Stimulated activated CD4-positive, alpha-beta T cell treated with anti-CD3 and anti-CD28 coated beads, Interleukin-15, amount 100 ng/mL, for 1 hour (primary cell): Measurements from ENCODE around the gene RNF151.

Experiments used
- DNase-seq, 2 donors: peaks; one replicate each; pipeline ENCODE4 v3.0.0-alpha.2; 2020; ENCODE audit warnings: low read depth in 1 of 2, low spot score in 1 of 2

Gene RNF151

DNA sequence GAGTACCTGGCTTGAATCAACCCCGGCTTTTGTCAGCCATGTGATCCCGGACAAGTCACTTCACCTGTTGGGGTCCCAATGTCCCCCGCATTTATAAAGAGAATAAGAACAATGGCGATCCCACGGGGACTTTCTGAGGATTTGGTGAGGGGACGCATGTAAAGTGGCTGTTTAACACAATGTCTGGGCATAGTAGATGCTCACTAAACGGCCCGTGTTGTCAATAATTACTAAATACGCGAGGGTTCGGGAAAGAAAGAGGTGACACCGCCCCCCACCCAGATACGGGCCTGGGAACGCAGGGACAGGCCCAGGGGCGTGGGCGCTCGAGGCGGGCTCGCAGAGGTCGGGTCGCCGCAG lies 24.9 kb downstream of the RNF151 start:
- no peak for DNase-seq

DNA sequence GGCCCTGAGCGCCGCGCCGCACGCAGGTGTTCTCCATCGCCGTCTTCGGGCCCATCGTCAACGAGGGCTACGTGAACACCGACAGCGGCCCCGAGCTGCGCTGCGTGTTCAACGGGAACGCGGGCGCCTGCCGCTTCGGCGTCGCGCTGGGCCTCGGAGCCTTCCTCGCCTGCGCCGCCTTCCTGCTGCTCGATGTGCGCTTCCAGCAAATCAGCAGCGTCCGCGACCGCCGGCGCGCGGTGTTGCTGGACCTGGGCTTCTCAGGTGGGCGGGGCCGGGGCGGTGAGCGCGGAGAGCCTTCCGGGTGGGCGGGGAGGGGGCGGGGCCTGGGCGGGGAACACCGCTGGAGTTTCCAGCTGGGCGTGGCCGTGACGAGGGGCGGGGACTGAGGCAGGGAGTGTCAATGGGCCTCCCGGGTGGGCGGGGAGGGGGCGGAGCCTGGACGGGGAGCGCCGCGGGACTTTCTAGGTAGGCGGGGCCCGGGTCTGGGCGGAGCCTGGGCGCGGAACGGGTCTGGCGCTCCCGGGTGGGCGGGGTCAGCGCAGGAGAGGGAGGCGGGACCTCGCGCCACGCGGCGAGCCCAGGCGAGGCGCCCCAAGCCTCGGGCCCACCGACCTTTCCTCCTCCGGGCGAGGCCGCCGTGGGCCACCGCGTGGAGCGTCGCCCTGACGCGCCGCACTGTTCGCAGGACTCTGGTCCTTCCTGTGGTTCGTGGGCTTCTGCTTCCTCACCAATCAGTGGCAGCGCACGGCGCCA lies 25.5 kb downstream of the RNF151 start:
- DNase-seq: peak; percentile 97 to 99

DNA sequence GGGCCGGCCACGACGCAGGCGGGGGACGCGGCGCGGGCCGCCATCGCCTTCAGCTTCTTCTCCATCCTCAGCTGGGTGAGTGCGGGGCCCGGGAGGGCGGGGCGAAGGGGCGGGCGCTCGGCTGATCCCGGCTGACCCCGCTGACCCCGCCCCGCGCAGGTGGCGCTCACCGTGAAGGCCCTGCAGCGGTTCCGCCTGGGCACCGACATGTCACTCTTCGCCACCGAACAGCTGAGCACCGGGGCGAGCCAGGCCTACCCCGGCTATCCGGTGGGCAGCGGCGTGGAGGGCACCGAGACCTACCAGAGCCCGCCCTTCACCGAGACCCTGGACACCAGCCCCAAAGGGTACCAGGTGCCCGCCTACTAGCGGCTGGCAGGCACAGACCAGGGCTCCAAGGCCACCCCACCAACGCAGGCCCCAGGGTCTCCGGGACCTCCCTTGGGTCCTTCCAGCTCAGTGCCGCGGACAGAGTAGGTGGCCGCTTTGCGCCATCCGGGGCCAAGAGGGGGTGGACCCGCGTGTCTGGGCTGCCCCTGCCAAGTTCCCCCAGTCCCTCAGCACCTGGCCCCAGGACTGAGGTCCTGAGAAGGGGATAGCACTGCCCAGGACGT lies 26.2 kb downstream of the RNF151 start:
- DNase-seq: no peak

DNA sequence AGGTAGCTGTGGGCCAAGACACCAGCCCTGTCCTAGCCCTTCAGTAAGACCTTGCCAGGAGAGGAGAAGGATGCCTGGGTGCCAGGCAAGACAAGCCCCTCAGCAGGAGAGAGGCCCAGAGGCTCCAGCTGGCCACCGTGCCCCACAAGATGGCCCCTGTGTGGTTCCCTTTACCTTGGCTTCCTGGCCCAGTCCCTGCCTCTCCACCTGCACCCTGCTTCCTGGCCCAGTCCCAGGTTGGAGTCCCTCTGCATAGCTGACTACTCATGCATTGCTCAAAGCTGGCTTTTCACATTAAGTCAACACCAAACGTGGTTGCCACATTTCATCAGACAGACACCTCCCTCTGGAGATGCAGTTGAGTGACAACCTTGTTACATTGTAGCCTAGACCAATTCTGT lies 27.1 kb downstream of the RNF151 start:
- DNase-seq: no peak

DNA sequence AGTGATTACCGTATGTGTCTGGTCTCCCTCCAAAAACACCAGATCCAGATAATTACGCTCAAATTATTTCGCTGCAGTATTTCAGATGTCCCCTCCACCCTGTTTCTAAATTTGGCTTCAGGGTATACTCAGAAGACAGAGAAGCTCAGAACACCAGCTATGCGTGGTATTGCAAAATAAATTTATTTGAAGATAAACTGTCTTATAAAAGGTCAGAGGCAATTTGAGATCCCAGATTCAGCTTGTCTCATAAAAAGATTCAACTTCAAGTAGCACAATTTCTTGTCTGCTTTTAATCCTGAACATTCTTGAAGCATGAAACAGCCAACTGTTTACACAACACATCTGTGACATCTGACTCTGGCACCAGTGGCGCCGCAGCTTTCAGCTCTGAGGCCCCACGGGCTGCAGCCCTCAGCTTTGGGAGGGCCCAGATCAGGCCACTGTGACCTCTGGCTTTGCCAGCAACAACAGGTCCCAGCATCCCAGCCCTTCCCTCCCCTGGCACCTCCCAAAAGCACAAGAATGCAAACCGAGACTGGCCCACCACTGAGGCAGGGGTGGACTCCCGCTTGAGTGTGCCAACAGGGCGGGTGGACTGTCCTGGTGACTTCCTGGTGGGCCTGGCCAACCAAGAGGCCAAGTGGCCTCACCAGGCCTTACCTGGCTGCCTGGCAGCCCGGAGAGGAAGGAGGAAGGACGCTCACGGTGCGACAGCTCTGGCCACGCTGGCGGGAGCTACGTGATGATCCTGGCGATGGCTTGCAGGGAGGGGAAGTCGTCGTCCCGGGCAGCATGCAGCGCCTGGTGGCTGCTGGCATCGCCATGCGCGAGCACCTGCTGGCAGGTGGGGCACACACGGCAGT lies 31.1 kb downstream of the RNF151 start:
- DNase-seq: no peak

DNA sequence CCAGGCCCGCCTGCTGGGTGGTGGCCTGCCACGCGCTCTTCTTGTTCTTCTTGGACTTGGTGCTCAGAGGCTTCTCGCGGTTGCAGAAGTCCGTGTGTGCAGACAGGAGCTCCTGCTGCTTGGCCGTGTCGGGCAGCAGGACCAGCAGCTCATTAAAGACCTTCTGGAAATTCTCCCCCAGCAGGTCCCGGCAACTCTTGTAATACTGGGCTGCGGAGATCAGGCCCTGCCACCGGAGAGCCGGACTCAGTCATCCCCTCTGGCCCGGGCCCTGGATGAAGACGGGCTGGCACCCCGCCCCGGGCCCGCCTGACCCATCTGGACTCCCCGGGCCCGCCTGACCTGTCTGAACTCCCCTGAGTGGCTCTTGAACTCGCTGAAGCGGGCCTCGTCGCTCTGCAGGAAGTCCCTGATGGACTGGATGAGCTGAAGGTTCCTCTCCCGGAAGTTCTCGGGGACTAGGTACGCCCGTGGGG lies 31.7 kb downstream of the RNF151 start:
- DNase-seq: no peak

DNA sequence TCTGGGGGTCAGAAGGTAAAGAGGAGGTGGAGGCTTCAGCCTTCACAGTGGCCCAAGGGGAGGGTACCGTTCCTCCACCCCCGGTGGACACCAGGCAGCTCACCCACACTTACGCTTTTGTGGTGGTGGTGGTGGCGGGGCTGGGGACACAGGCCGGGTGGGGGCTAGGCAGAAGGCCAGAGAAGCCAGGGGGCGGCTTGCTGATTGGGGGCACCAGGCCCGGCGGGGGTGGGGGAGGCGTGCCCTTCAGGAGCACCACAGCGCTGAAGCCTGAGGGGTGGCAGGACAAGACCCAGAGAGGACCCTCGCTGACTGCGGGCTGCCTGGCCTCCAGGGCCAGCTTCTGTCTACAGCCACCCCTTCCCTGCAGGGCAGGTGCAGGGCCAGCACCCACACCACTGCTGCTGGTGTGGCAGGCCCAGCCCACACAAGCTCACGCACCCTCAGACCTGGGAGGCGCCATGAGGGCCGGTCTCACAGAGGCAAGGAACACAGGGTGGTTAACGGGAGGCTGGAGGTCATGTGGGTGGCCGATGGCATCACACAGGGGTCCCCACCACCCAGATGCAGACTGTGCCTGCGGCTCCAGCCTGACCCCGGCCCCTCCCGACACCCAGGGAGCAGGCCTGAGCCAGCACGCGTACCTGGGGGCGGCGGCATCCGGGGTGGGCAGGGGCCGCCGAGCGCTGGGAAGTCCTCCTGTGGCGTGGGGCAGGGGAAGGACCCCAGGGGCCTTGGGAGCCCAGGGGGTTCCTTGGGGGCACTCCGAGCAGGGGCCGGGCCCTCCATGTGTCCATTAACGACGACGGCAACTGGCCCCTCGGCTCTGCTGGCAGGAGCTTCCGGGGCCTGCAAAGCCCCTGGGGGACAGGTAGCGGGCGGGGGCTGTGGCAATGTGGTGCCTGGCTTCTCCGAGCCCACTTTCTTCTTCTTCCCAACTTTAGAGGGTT lies 32.5 kb downstream of the RNF151 start:
- DNase-seq: no peak

DNA sequence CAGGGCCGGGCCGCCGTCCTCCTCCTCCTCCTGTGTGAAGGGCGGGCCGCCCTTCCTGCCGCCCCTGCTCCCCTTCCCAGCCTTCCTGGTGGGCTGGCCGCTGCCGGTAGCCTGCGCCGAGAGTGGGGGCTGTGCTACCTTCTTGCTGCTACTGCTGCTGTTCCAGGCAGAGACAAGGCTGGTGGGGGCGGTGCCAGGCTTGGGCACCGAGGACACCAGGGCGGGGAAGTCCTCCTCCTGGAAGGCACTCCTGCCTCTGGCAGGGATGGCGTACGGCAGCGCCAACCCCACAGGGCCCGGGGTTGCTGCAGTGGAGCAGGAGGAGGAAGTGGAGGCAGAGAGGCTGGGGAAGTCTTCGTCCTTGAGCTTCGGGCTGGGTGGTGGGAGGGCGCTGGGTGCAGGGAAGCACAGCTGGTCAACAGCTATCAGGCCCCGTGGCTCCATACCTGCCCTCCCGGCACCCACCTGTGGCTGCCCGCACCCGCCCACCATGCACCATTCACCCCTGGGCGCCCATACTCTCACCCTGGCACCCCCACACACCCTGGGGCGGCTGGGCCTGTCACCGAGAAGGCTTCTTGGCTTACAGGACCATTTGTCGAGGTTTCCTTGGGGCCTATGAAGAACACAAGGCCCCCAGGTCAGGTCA lies 33.3 kb downstream of the RNF151 start:
- no peak for DNase-seq

DNA sequence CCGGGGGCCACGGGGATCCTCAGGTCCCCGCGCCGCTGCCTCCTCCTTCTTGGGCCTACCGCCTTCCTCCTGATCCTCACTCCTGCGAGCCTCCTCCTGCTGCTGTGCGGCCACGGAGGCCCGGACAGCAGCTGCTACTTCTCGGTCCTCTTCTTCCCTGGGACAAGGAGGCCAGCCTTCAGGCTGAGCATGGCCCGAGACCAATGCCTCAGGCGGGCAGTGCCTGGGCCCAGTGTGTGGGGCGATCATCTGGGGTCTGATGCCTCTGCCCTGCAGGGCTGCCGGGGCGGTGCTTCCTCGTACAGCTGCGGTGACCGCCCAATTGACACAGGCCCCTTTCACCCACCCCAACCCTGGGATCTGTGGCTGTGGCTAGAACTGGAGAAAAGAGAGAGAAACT lies 34.4 kb downstream of the RNF151 start:
- no peak for DNase-seq

DNA sequence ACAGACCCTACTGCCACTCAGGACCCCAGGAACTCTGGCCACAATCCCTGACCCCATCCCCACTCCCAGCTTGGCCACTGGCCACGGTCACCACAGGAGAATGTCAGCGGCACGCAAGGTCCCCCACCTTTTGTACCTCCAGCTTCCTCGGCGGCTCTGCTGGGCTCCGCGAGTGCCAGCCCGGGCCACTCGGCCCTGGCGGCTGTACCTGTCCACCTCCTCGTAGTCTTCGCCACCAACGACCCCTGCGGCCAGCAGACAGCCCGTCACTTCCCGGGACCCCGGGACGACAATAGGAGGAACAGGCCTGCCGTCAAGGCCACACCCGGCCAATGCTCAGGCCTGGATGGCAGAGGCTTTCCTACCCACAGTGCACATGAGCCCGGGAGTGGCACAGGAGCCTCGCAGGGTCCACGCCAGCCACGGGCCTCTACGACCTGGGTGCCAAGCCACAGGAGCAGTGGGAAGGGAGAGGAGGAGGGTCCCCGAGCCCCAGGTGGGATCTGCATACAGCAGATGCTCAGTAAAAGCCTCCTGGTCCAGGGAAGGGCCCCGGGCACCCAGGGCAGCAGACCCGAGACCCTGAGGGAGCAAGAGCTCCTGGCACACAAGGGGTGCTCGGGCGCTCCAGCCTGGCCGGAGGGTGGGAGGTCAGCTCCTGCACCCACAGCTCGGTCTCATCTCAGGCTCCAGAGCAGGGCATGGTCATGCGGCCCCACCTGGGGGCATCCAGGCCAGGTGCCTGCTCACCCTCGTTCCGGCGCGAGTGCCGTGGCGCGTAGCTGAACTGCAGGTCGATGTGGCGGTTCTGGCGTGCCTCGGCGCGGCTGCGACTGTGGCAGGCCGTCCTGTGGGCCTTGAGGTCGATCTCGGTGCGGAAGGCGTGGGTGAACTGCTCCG lies 35.0 kb downstream of the RNF151 start:
- DNase-seq: no peak

DNA sequence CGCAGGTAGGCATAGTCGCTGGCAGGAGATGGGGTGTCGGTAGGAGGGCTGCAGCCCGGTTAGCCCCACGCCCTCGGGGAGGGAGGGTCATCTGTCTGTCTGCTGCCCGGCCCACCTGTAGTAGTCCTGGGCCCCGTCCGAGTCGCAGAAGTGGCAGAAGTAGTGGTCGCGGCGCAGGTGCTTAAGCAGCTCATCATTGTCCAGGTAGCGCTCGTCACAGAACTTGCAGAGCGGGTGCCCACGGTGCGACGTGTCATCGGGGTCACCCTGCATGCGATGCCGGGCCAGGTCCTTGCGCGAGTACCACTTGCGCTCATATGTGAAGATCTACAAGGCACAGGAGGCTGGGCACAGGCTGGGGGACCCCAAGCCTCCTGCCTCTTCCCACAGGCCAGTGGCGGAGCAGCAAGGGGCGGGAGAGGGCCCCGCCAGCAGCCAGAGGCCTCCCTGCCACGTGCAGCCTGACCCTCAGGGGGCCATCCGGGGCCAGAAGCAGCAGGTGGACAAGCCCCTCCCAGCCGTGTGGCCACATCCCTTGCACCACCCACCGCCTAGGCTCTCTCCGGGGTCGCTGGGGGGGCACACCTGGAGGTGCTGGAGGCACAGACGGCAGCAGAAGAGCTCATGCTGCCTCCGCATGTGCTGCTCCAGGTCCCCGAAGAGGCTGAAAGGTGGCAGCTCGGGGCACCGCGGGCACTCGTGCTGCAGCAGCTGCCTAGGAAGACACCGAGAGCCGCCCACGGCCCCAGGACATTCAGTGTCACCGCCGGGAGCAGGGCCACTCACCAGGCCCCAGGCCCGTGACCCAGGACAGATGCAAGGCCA lies 36.0 kb downstream of the RNF151 start:
- DNase-seq: no peak

DNA sequence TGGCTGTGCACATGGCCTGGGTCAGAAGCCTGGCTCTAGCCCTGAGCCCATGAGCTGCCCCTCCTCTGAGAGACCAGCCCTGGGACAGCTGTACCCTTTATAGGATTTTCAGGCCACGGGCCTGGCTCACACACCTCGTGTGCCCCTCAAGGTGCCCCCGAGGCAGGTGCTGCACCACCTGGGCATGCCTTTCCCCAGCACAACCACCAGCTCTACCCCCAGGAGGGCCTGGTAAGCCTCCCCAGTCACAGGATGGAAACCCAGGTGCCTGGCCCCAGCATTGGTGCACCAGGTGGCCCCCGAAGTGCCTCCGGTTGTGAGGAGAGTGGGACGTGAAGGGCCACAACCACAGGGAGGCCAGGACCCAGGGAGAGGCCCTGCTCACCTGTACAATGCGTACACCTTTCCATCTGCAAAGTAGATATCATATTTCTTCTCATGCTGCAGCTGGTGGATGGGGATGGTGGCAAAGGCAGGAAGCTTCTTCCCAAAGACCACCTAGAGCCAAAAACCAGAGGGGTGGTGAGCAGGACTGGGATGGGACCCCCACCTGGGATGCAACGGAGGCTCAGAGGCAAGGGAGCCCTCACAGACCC lies 36.7 kb downstream of the RNF151 start:
- DNase-seq: no peak

DNA sequence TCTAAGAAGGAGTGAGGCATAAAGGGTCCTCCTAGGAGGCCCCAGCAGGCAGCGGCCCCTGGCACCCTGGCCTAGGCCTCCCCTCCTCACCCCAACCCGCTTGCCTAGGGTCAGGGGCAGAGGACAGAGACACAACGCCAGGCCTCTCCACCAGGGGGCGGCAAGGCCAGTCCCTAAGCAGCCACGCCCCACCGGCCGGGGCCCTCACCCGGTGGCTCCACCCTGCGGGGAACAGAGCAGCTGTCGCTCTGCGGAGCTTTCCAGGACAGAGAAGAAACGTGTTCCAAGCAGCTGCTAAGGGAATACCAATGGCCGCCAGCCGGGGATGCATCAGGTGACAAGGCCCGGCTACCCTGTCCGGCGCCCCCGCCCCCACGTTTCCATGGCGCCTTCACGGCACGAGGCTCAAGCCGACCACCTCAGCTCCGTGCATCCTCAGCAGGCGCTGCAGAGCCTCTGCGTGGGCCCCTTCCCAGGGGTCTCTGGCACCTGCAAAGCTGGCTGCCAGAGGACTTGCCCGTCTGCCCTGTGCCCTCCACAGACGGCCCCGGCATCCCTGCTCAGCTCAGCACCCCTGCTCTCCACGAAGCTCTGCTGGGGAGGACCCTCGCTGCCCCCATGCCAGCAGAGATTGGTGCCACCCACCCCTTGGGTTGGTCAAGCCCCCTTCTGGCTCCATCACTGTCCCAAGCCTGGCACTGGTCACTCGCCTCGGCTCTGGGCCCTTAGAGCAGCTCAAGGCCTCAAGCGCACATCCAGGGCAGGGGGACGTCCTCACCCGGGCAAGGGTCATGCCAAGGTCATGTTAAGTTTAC lies 37.4 kb downstream of the RNF151 start:
- peak; percentile 72 to 81 for DNase-seq

DNA sequence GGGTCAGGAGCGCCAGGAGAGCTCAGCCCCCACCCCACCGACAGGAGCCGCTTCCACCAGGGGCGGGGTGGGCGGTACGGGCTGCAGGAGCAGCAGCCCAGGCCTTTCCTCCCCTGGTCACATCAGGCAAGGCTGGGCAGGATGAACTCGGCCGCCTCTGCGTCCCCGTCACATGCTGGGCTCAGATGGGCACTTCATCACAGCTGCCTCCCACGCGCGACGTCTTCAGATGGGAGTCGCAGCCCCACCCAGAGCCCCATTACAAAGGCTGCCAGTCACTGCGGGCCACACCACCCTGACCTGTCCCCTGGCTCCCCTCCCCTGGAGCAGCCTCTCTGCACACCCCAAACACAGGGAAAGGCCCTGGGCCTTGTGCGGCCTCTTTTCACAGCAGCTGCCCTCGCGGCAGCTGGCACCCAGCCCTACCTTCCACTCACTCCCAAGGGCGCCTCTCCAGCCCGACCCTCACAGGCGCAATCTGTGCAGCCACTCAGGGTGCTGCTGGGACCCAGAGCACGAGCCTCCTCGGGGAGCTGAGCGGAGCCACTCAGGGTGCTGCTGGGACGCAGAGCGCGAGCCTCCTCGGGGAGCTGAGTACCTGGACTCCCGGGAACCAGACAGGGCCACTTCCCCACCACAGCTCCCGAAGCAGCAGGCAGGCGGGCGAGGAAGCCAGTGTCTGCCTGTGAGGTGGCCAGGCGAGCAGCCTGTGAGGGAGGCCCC lies 38.3 kb downstream of the RNF151 start:
- no peak for DNase-seq

DNA sequence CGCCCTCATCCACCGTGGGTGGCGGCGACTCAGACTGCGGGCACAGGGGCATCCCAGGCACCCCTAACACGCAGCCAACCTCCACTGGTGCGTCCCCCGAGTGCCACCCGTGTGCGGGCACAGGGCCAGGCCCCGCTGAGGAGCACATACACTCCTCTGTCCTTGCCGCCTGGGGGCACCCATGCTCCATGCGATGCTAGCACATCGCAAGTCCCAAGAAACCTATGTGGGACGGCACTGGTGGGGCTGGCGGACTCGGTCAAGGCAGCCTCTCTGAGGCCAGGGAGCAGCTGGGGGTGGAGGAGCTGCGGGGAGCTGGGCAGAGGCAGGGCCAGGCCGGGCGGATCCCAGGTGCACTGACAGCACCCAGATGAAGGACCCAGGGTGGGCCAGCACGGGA lies 39.0 kb downstream of the RNF151 start:
- no peak for DNase-seq

DNA sequence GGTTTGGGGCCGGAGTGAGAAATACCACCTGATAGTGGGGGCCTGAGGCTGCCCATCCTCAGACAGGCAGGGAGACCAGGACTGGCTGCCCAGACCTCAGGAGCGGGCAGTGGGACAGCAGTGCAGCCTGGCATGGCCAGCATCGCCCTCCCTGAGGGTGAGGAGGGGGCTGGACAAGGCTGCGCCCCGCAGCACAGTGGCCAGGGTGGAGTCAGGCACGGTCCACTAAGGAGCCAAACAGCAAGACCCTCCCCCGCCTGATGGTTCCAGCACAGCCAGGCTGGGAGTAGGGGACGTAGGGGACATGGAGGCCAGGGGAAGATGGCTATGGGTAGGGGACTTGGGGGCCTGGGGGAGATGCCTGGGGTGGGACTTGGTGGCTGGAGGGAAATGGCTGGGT lies 39.7 kb downstream of the RNF151 start:
- DNase-seq: no peak
